Testis (tissue), 2 donors: ENCODE results near the gene NUP62.

Experiments used
- POLR2A ChIP-seq: fragments of 450-650 bp; IDR thresholded peaks from one replicate; pipeline ENCODE4 v1.6.1; 2017; ENCODE audit warnings: antibody characterized with exemption, mild to moderate bottlenecking, moderate library complexity
- TF ChIP-seq, protein P1 (sequence below), 3 experiments: fragments of 450-650 bp in 2 of 3; fragments of 200-600 bp in 1 of 3; sonication (generic) in 1 of 3; IDR thresholded peaks; one replicate each; pipeline ENCODE4 v1.5.1; 2016 to 2019; ENCODE audit warnings: antibody characterized with exemption in 3 of 3, mild to moderate bottlenecking in 2 of 3, moderate library complexity in 1 of 3

DNA sequence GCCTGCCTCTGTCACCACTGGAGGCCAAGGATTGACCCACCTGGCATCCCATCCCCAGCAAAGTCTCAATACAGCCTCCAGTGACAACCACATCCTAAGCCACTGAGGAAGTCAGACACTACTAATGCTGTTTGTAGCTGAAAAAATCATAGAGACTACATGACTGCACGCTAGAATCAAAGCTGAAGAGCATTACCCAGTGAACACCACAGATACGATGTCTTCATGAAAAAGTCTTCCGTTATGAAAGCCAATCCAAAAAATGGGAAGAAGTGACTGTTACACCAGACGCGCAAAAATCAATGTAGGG is 11.1 kb upstream of the NUP62 start:
- TF ChIP-seq, protein P1, sequence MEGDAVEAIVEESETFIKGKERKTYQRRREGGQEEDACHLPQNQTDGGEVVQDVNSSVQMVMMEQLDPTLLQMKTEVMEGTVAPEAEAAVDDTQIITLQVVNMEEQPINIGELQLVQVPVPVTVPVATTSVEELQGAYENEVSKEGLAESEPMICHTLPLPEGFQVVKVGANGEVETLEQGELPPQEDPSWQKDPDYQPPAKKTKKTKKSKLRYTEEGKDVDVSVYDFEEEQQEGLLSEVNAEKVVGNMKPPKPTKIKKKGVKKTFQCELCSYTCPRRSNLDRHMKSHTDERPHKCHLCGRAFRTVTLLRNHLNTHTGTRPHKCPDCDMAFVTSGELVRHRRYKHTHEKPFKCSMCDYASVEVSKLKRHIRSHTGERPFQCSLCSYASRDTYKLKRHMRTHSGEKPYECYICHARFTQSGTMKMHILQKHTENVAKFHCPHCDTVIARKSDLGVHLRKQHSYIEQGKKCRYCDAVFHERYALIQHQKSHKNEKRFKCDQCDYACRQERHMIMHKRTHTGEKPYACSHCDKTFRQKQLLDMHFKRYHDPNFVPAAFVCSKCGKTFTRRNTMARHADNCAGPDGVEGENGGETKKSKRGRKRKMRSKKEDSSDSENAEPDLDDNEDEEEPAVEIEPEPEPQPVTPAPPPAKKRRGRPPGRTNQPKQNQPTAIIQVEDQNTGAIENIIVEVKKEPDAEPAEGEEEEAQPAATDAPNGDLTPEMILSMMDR (IDR thresholded peaks at IDR 0.05) = no peak
- no peak for TF ChIP-seq POLR2A
